ENCODE measurements around the gene ZNF280C. TPM values are rescaled to one million over a fixed set of nuclear protein-coding genes. Genes with fewer than 3 reads are reported as not detected.

Gene ZNF280C
- total RNA-seq, 1 donor from 2014 or later: 14.5 TPM

DNA sequence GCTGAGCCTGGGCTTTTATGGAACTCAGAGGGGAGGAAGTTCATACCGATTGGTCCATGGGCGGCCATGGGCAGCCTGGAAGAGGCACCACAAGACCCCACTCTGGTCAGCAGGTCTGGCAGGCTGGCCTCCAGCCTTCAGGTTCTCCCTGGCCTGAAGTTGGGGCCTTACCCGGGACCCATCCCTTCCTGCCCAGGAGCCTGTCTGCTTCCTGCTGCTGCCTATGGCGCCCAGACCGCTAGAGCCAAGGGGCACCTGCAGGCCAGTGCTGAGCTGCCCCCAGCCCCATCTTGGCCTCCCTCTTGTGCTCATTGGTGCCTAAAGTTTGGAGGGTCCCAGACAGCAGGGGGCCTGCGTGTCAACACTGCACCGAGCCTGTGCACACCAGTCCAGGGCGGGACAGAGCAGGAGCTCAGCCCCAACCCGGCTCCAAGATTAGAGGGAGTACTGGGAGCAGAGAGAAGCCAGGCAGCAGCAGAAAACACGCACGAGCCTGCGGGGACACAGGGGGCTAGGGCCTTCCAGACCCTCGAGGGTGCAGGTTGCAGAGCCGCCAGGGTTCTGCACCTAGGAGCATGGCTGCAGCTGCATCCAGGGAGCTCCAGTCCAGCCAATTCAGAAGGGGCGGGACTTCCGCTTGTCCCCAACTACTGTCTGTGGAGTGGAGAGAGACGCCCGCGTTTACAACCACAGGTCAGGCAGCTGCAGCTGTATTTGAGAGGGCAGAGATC lies 30.7 kb upstream of the ZNF280C start:
- Mint-ChIP-seq H3K27ac (no peak overlapping the region), H3K4me1 (peaks cover 2% of the 10 kb centered on the region), H3K9me3 (peaks cover 15% of the 10 kb centered on the region), H3K36me3 (no peaks in the 10 kb centered on the region), H3K4me3 (no peak overlapping the region), H3K27me3 (ENCODE audit: low read depth) (no peaks in the 10 kb centered on the region)
- DNase-seq (ENCODE audit: low spot score in 2 of 2, unreplicated experiment in 2 of 2): no peak
- TF ChIP-seq, protein P1, sequence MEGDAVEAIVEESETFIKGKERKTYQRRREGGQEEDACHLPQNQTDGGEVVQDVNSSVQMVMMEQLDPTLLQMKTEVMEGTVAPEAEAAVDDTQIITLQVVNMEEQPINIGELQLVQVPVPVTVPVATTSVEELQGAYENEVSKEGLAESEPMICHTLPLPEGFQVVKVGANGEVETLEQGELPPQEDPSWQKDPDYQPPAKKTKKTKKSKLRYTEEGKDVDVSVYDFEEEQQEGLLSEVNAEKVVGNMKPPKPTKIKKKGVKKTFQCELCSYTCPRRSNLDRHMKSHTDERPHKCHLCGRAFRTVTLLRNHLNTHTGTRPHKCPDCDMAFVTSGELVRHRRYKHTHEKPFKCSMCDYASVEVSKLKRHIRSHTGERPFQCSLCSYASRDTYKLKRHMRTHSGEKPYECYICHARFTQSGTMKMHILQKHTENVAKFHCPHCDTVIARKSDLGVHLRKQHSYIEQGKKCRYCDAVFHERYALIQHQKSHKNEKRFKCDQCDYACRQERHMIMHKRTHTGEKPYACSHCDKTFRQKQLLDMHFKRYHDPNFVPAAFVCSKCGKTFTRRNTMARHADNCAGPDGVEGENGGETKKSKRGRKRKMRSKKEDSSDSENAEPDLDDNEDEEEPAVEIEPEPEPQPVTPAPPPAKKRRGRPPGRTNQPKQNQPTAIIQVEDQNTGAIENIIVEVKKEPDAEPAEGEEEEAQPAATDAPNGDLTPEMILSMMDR (IDR thresholded peaks at IDR 0.05; ENCODE audit: unreplicated experiment): no peak

DNA sequence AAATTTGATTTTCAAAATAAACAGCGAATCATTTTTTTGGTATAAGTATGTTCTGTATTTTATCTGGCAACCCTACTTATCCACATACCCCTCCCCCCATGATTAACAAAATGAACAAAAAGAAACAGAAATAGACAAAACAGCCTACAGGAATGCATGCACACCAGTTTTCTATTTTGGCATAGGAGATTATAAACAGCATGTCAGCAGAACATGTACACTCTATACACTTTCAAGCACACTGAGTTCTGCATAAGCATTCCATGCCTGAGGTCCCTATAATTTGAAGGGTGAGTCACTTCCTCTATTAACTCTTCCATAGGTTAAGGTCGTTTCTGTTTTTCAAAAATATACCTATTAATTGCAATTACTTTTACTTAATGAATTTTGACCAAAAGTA lies 28.0 kb upstream of the ZNF280C start:
- no peaks in the 10 kb centered on the region for H3K27me3 Mint-ChIP-seq (ENCODE audit: low read depth)
- no peak for DNase-seq (ENCODE audit: low spot score in 2 of 2, unreplicated experiment in 2 of 2)

DNA sequence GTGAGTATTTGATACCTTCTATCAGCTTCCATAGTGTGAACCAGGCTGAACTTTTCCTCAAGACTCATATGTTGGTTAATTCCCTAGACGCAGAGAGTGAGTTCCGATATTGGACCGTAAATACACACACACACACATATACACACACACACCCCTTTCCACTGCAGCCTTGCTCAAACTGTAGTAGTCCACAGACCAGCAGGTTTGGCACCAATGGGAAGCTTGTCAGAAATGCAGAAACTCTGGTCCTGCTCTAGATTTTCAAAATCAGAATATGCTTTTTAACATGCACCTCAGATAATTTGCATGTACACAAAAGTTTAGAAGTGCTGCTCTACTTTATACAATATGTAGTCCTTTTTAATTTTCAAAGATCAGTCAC lies 27.6 kb upstream of the ZNF280C start:
- H3K9me3 Mint-ChIP-seq: peaks cover 19% of the 10 kb centered on the region
- no peaks in the 10 kb centered on the region for H3K36me3 Mint-ChIP-seq
- no peak overlapping the region for H3K27ac Mint-ChIP-seq
- TF ChIP-seq, protein P1 (IDR thresholded peaks at IDR 0.05; ENCODE audit: unreplicated experiment): no peak
- H3K27me3 Mint-ChIP-seq (ENCODE audit: low read depth): no peaks in the 10 kb centered on the region
- H3K4me1 Mint-ChIP-seq: peaks cover 2% of the 10 kb centered on the region
- DNase-seq (ENCODE audit: low spot score in 2 of 2, unreplicated experiment in 2 of 2): no peak
- no peak overlapping the region for H3K4me3 Mint-ChIP-seq

More for the DNA sequence above, 28.0 kb upstream of the ZNF280C start:
- Mint-ChIP-seq H3K9me3 (peaks cover 19% of the 10 kb centered on the region), H3K4me3 (no peak overlapping the region), H3K27ac (no peak overlapping the region), H3K36me3 (no peaks in the 10 kb centered on the region), H3K4me1 (peaks cover 2% of the 10 kb centered on the region)
- TF ChIP-seq, protein P1 (IDR thresholded peaks at IDR 0.05; ENCODE audit: unreplicated experiment): no peak

DNA sequence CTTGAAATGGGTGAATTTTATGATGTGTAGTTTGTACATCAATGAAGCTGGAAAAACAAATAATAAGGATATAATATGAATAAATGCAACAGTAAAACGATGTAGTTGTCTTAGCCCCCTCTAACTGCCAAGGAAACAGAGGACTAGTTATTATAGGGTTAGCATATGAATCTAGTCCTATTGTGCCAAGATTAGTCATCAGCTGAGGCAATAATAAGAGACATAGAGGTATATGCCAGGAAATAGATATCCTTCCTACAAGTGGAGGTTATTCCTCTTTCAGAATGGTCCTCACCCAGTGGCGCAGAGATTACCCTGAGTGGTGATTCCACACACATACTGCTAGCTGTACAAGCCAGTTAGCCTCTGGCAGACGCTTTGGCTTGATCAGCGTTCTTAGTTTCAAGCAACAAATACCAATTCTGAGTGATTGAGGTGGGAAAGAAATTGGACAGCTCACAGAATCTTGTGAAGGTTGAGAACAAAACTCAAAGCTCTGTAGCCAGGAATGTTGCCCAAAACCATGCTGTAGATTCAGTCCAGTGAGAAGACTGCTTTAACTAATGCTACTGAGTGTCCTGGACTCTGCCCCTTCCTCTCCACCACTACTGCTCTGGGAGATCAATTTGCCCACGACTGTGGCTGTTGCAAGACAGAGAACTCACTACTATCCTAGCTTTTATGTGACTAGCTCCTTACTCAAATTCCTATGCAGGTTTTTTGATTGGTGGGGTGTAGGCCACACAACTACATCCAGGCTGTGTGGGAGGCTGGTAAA lies 27.0 kb upstream of the ZNF280C start:
- H3K36me3 Mint-ChIP-seq: no peaks in the 10 kb centered on the region
- TF ChIP-seq, protein P1 (IDR thresholded peaks at IDR 0.05; ENCODE audit: unreplicated experiment): no peak
- H3K27ac Mint-ChIP-seq: no peak overlapping the region
- H3K4me3 Mint-ChIP-seq: no peak overlapping the region
- DNase-seq (ENCODE audit: low spot score in 2 of 2, unreplicated experiment in 2 of 2): no peak
- peaks cover 2% of the 10 kb centered on the region for H3K4me1 Mint-ChIP-seq
- no peaks in the 10 kb centered on the region for H3K27me3 Mint-ChIP-seq (ENCODE audit: low read depth)
- peaks cover 17% of the 10 kb centered on the region for H3K9me3 Mint-ChIP-seq

DNA sequence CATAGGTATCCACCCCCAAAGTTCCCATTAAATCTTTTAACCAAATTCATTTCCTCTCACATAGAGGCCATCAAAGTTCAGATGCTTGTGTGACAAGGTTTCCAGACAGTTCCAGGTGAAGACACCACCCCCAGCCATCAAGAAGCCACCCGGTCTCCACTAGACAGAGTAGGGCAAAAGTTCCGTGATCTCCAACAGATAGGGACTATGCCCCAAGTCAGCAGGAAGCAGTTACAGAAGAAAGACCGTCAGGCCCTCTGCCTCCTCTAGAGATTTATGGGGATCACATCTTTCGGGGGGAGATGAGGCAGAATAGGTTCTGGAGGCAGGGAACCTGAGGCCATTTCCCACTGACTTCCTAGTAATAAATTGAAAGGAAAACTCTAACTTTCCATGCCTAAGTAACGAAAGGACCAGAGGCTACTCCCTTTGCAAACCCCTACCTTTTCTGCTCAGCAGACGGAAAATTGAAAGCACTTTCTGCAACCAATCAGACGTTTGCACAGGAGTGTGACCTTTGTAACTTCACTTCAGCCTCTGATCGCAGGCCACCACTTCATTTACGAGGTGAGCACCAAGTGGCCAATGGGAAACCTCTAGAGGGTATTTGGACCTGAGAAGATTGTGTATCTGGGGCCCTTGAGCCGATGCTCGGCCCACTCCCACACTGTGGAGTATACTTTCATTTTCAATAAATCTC lies 18.5 kb upstream of the ZNF280C start:
- no peak overlapping the region for H3K27ac Mint-ChIP-seq
- TF ChIP-seq, protein P1 (IDR thresholded peaks at IDR 0.05; ENCODE audit: unreplicated experiment): no peak
- H3K4me3 Mint-ChIP-seq: no peak overlapping the region
- no peak for DNase-seq (ENCODE audit: low spot score in 2 of 2, unreplicated experiment in 2 of 2)
- H3K36me3 Mint-ChIP-seq: no peaks in the 10 kb centered on the region
- H3K4me1 Mint-ChIP-seq: peaks cover 7% of the 10 kb centered on the region
- peaks cover 32% of the 10 kb centered on the region for H3K9me3 Mint-ChIP-seq
- no peaks in the 10 kb centered on the region for H3K27me3 Mint-ChIP-seq (ENCODE audit: low read depth)

All from mesothelial cell of epicardium (in vitro differentiated cells).